SW 1271 (cell line): Measurements from ENCODE around the gene MED29.

Experiments used
- DNase-seq, 2 experiments: peaks; one replicate each; lab custom pipeline; 2025; lab: John Stamatoyannopoulos, UW

The MED29 gene

GRCh38 chr19:39430675-39431593 lies 39.8 kb downstream of the MED29 start:
- DNase-seq: peak; percentile 72 to 89

GRCh38 chr19:39432677-39433025 lies 41.5 kb downstream of the MED29 start:
- no peak for DNase-seq

GRCh38 chr19:39433480-39434079 lies 42.4 kb downstream of the MED29 start:
- no peak for DNase-seq

DNA sequence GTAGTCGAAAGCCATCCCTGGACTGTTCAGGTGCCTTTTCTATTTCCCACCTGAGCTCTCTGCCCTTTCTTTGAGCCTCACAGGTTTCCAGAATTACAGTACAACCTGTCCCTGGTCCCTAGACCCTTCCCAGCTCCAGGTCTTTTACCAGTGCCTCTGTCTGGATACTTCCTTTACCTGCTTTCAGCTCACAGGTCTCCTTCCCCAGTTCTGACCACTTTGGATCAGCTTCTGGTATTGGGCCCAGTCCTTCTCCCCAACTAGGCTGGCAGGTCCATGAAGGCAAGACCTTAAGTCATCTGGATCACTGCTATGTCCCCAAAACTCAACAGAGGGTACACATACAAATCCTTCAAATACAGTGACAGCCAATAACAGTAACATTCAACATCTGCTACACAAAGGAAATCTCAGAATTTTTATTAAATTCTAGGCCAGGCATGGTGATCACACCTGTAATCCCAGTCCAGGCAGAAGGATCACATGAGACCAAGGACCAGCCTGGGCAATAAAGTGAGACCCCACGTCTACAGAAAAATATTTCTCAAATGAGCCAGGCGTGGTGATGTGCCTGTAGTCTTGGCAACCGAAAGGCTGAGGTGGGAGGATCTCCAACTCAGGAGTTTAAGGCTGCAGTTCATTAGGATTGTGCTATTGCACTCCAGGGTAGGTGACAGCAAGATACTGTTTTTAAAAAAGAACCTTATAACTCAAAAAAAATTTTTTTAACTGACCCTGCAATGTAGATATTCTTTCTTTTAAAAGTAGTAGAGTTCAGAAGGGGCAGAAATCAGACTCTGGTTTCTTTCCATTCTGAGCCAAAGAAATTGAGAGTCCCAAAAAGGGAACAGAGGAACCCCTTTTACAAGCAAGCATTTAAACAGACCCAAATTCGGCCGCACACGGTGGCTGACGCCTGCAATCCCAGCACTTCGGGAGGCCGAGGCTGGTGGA lies 43.2 kb downstream of the MED29 start:
- DNase-seq: no peak

GRCh38 chr19:39435499-39436349 lies 44.5 kb downstream of the MED29 start, which contains the start of gene RPS16:
Gene RPS16, minus strand, starts transcription at chr19:39435949. Its CDS starts 54 bp downstream, at chr19:39435895.
- peak; percentile 73 to 92 for DNase-seq

DNA sequence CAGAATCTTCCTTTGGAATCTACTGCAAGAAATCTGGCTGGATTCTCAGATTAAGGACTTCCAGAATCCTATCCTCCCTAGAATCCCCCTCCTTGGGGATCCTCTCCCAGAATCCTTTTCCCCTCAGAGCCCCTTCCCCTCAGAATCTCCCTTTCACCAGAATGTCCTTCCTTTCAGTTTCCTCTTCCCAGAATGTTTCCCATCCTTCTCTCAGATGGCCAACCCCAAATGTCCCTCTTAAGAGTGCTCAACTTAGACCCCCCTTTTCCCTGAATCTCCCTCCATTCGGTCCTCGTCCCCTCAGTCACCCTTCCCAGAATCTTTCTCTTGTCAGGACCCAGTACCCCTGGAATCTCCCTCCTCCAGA lies 45.2 kb downstream of the MED29 start:
- no peak for DNase-seq

- no peak for DNase-seq
Observed at GRCh38 chr19:39438270-39438934, 47.2 kb downstream of the MED29 start.

DNA sequence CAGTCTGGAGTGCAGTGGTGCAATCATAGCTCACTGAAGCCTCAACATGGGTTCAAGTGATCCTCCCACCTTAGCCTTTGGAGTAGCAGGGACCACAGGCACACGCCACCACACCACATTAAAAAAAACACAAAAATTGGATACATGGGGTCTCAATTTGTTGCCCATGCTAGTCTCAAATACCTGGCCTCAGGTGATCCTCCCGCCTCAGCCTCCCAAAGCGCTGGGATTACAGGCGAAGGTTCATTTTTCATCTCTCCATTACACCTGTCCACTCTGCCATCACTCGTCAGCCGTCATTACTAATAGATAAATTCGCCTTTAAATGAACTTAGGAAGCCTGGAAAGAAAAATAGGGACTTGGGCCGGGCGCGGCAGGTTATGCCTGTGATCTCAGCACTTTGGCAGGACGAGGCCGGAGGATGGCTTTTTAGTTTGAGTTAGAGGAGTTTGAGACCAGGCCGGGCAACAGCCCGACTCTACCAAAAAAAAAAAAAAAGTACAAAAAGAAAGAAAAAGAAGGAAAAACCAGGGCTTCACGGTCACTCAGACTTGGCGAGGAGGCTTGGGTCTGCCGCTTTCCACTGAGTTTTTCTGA lies 53.5 kb downstream of the MED29 start:
- DNase-seq: no peak

GRCh38 chr19:39445196-39446111 lies 54.3 kb downstream of the MED29 start, which contains the start of gene SUPT5H:
Gene SUPT5H, plus strand, starts transcription at chr19:39445582. Its CDS starts 309 bp downstream, at chr19:39445891.
- DNase-seq: peak; percentile 80 to 90

DNA sequence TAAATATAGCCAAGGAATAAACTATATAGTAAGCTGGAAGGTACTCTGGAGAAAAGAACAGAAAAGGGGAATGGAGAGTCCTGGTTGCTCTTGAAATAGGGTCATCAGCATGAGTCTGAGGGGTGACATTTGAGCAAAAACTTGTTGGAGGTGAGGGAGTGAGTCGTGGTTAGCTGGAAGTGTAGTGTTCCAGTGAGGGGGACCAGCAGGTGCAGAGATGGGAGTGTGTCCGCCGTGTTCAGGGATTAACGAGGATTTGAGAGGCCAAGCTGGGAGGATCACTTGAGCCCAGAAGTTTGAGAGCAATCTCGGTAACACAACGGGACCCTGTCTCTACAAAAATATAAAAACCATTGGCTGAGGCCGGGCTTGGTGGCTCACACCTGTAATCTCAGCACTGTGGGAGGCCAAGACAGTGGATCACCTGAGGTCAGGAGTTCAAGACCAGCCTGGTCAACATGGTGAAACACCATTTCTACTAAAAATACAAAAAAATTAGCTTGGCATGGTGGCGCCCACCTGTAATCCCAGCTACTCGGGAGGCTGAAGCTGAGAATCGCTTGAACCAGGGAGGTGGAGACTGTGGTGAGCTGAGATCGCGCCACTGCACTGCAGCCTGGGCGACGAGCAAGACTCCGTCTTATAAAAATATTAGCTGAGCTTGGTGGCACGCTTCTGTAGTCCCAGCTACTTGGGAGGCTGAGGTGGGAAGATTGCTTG lies 55.3 kb downstream of the MED29 start:
- DNase-seq: no peak

DNA sequence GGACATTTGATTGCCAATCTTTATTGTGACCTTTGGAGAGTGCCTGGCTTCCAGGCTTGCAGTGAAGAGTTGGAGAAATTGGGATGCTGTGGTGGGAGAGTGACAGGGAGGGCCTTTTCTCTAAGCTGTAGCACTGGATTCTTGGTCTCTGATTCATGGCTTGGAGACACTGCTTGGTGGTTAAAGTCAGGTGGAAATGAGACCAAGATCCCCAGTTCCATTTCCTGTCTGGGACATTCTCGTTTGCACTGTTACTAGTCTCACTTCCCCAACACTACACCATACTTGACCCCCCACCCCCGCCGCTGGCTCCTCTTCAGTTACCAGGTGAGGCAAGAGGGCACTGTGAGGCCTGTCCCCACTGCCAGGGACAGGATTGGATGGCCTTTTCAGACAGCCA lies 57.1 kb downstream of the MED29 start:
- DNase-seq: peak in 1 of 2 experiments; percentile 41

- DNase-seq: no peak
Observed at GRCh38 chr19:39449116-39449797, 58.1 kb downstream of the MED29 start.
